Measurements from ENCODE around the gene TCF12.
"Not testable (repeated sequence)": the region's sequence is repeated elsewhere in the genome, so short reads cannot be mapped to it uniquely, and the experiment has no call there.

Gene TCF12

DNA sequence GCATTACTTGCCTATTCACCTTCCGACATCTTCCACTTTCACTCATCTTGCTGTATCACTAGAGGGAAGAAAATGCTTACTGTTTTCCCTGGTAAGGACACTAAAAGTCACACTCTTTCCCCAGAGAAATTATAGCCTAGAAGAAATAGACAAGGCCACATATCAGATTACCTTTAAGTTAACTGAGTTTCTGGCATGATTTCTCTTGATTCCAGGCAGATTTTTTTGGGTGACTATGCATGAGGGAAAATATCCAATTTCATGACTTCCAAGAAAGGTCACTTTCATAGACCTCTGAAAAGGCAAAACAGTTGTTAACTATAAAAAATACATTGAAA lies 30.3 kb downstream of the TCF12 start:
- no peak for DNase-seq

GRCh38 chr15:56950979-56951378 lies 32.5 kb downstream of the TCF12 start:
- no peak for DNase-seq

- no peak for DNase-seq
Measured at GRCh38 chr15:56953790-56954189, 35.3 kb downstream of the TCF12 start.

DNA sequence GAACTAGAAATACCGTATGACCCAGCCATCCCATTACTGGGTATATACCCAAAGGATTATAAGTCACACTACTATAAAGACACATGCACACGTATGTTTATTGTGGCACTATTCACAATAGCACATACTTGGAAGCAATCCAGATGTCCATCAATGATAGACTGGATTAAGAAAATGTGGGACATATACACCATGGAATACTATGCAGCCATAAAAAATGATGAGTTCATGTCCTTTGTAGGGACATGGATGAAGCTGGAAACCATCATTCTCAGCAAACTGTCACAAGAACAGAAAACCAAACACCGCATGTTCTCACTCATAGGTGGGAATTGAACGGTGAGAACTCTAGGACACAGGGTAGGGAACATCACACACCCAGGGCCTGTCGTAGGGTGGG lies 36.6 kb downstream of the TCF12 start:
- not testable (repeated sequence) for DNase-seq

DNA sequence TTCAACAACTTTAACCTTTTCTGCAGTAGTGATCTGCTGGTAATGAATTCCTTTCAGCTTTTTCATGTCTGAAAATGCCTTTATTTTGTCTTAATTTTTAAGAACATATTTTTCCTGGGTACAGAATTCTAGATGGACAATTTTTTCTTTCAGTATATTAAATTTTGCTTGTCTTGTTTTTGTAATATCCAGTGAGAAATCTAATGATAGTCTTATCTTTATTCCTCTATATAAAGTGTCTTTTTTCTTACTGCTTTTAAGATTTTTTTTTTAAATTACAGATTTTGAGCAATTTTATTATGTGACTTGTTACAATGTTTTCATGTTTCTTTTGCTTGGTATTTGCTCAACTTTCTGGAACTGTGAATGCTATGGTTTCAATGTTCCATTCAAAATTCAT lies 38.1 kb downstream of the TCF12 start:
- DNase-seq: no peak

- DNase-seq: no peak
Measured at GRCh38 chr15:56957812-56958406, 39.5 kb downstream of the TCF12 start.

DNA sequence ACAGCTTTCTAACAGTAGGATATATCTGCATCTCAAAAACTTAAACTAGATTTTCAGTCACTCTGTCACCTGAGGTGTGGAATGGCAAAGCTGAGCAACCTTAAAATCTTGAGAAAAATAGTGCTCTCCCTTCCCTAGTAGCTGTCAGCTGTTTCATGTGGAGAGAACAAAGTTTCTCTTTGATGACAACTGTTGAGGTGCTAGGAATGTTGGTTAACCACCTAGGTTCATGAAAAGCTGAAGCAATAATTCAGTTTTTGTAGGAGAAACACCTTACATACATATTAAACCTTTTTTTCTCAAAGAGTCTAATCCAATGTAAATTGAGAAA lies 40.8 kb downstream of the TCF12 start:
- DNase-seq: no peak

DNA sequence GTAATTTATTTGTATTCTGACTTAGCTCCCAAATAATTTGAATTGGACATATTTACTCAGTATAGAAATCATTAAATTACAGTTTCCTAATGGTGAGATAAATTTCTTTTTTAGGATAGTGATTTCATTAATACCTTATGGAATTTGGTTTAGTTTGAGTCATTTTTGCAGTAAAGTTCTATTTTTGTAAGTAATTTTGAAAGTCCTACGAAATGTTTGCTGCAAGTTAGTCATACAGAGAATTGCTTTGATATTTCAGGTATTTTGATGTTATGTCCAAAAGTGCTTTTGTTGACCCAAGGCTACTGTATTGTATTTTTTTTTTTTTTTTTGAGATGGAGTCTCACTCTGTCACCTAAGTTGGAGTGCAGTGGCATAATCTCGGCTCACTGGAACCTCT lies 41.7 kb downstream of the TCF12 start:
- no peak for DNase-seq

- DNase-seq: no peak
Measured at GRCh38 chr15:56963126-56963525, 44.7 kb downstream of the TCF12 start.

- DNase-seq: peak; percentile 28
Measured at GRCh38 chr15:56963710-56964109, 45.3 kb downstream of the TCF12 start.

DNA sequence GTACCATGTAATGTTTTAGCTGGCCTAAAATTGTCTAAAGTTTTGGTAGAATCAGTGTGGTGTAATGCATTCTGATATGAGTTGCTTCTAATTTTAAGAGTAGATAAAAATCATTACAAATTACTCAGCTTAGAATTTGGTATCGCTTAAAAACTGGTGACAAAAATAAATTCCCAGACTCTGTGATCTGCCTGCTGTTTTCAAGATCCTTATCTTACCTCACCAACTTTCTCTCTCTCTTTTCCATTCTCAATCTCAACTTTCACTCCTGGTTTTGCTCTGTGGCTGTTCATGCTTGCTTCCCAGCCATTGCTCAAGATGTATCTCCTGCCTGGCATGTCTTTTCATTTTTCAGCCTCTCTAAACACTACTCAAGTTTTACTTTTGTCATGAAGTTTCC lies 45.7 kb downstream of the TCF12 start:
- no peak for DNase-seq

- no peak for DNase-seq
Measured at GRCh38 chr15:56965231-56966013, 47.0 kb downstream of the TCF12 start.

- no peak for DNase-seq
Measured at GRCh38 chr15:56967336-56967735, 48.9 kb downstream of the TCF12 start.

DNA sequence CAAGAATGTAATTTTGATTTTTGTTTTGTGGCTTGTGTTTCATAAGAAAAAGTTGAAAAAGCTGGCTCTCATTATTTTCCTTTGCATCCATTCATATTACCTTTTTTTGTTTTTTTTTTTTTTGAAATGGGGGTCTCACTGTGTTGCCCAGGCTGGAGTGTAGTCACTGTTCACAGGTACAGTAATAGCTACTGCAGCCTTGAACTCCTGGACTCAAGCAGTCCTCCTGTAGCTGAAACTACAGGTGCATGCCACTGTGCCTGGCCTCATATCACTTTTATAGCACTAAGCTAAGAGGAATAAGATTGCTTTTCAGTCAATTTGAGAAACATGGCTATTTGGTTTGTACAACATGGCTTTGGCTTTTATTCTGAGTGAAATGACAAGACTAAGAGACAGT lies 49.8 kb downstream of the TCF12 start:
- no peak for DNase-seq

DNA sequence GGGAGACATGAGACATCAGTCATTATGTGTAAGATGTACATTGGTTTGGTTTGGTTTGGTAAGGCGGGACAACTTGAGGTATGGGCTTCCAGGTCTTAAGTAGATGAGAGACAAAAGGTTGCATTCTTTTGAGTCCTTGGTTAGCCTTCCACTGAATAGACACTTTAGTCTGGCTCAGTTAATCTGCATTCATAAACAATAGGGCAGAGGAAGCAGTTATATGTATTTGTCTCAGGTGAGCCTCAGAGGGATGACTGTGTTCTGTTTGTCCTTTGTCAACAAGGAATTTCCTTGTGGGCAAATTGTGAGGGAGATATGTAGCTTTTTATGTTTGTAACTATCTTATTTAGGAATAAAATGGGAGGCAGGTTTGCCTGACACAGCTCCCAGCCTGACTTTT lies 50.4 kb downstream of the TCF12 start:
- no peak for DNase-seq

GRCh38 chr15:56969265-56969895 lies 50.9 kb downstream of the TCF12 start:
- no peak for DNase-seq

- no peak for DNase-seq
Measured at GRCh38 chr15:56971571-56971970, 53.1 kb downstream of the TCF12 start.

DNA sequence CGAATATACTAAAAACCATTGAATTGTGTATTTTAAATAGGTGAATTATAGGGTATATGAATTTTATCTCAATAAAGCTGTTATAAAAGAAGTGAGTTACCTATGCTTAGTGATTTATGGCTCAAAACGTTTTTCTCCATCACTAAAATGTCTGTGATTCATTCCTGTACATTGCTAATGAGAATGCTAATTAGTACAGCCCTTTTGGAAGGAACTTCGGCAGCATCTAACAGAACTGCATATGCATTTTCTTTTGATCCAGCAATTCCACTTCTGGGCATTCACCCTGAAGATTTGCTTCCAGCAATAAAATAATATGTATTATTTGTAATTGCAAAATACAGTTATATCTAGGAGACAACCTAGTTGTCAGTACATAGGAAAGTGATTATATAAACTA lies 53.6 kb downstream of the TCF12 start:
- DNase-seq: no peak

- DNase-seq: no peak
Measured at GRCh38 chr15:56972426-56972825, 54.0 kb downstream of the TCF12 start.

GRCh38 chr15:56973463-56973862 lies 55.0 kb downstream of the TCF12 start:
- no peak for DNase-seq

GRCh38 chr15:56977232-56977631 lies 58.8 kb downstream of the TCF12 start:
- no peak for DNase-seq

DNA sequence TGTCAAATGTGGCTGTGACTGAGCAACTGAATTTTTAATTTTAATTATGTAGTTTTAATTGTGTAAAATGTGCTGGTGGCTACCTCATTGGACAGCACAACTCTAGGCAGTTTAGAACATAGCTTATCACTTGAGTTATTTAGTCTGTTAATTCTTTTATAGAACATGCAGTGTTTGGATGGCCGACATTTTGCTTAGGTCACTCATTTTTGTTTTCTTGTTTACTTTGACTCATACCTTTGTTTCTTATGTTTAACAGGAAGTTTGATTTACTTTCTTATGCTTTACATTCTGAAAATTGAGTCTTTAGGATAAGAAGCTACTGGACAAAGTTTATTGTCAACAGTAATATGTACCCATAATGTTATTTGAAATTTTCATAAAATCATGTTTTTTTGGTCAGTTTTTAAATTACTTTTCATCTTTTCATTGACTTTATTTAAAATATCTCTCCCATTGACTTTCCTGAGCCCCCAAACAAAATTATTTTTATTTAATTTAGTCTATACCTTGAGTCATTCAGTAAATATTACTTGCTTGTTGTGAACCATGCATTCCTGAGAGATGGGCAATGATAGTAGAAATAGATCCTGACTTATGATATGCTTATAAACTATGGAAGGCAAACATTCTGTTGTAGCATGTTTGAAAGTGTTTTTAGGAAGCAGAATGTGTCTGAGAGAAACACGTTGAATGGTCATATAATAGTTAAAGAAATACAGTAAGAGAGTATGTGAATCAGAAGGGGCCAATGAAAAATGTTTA lies 60.6 kb downstream of the TCF12 start:
- DNase-seq: no peak

DNA sequence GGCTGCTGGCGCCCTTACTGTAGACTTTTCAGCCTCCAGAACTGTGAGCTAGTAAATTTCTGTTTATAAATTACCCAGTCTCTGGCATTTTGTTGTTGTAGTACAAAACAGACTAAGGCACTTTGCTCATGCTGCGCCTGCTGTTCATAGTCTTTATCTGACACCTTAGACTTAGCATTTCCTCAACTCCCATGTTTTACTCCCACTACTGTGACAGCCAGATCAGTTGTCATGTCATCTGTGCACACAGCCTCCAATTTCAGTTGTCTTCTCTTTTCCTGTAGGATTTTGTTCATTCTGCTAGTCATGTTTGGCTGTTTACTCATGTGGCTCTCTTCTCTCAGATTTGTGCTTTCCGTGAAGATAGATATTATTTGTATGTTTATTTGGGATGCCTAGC lies 62.0 kb downstream of the TCF12 start:
- no peak for DNase-seq

DNA sequence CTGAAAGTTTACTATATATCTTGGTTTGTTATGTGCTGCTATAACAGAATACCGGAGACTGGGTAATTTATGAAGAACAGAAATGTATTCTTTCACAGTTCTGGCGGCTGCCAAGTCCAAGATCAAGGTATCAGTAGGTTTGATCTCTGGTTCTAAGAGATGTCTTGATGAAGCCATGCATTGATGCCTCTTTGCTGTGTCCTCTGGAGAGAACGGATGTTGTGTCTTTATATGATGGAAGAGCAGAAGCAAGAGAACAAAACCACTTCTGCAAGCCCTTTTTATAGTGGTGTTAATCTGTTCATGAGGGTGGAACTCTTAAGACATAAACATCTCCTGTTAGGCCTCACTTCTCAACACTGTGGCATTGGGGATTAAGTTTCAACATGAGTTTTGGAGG lies 62.7 kb downstream of the TCF12 start:
- DNase-seq: no peak

Measured in right hindlimb (tissue), 1 donor.